HS-27A (cell line): ENCODE results near the gene OTOGL.
A peak's percentile ranks its signal among the peaks of the same experiment; 100 is the strongest.
"Not testable (repeated sequence)": the region's sequence is repeated elsewhere in the genome, so short reads cannot be mapped to it uniquely, and the experiment has no call there.

Experiments
- DNase-seq: peaks from one replicate; pipeline ENCODE4 v3.0.0-alpha.2; 2012; ENCODE audit warnings: low read depth, missing footprints

The OTOGL gene

GRCh38 chr12:80226576-80226975 lies 127.2 kb downstream of the OTOGL start:
- peak; percentile 12 for DNase-seq

GRCh38 chr12:80227904-80228303 lies 128.6 kb downstream of the OTOGL start:
- DNase-seq, result not testable (repeated sequence)

GRCh38 chr12:80230068-80230467 lies 130.7 kb downstream of the OTOGL start:
- no peak for DNase-seq

- no peak for DNase-seq
Observed at GRCh38 chr12:80232837-80233236, 133.5 kb downstream of the OTOGL start.

GRCh38 chr12:80233926-80234325 lies 134.6 kb downstream of the OTOGL start:
- DNase-seq, result no peak

- peak; percentile 9 for DNase-seq
Observed at GRCh38 chr12:80234667-80235066, 135.3 kb downstream of the OTOGL start.

GRCh38 chr12:80235944-80236343 lies 136.6 kb downstream of the OTOGL start:
- DNase-seq, result no peak

GRCh38 chr12:80239867-80240266 lies 140.5 kb downstream of the OTOGL start:
- DNase-seq, result no peak

- peak; percentile 57 for DNase-seq
Observed at GRCh38 chr12:80241576-80242273, 142.4 kb downstream of the OTOGL start.

- DNase-seq, result no peak
Observed at GRCh38 chr12:80242321-80242720, 143.0 kb downstream of the OTOGL start.

GRCh38 chr12:80249581-80249980 lies 150.2 kb downstream of the OTOGL start:
- not testable (repeated sequence) for DNase-seq

- DNase-seq, result no peak
Observed at GRCh38 chr12:80257920-80258319, 158.6 kb downstream of the OTOGL start.

GRCh38 chr12:80260269-80260668 lies 160.9 kb downstream of the OTOGL start:
- no peak for DNase-seq

- no peak for DNase-seq
Observed at GRCh38 chr12:80261403-80261802, 162.1 kb downstream of the OTOGL start.

GRCh38 chr12:80262346-80262745 lies 163.0 kb downstream of the OTOGL start:
- peak; percentile 46 for DNase-seq

- no peak for DNase-seq
Observed at GRCh38 chr12:80262771-80263170, 163.4 kb downstream of the OTOGL start.

GRCh38 chr12:80264386-80264785 lies 165.0 kb downstream of the OTOGL start:
- no peak for DNase-seq

- no peak for DNase-seq
Observed at GRCh38 chr12:80264891-80265290, 165.6 kb downstream of the OTOGL start.

- peak; percentile 86 for DNase-seq
Observed at GRCh38 chr12:80268924-80269749, 169.8 kb downstream of the OTOGL start.

GRCh38 chr12:80269803-80270552 lies 170.6 kb downstream of the OTOGL start:
- no peak for DNase-seq

- DNase-seq, result no peak
Observed at GRCh38 chr12:80271780-80272179, 172.4 kb downstream of the OTOGL start.

GRCh38 chr12:80272387-80272915 lies 173.1 kb downstream of the OTOGL start:
- no peak for DNase-seq
